Smooth muscle cell (in vitro differentiated cells): ENCODE data around the gene NCOR1. TPM values are rescaled to one million over a fixed set of nuclear protein-coding genes. Genes with fewer than 3 reads are reported as not detected.
"Not testable (repeated sequence)": the region's sequence is repeated elsewhere in the genome, so short reads cannot be mapped to it uniquely, and the experiment has no call there.

Source experiments
- DNase-seq: peaks from one replicate; lab custom pipeline; 2025; ENCODE audit not compliant: unreplicated experiment; lab: John Stamatoyannopoulos, UW
- H2AFZ ChIP-seq: fragments of 200-600 bp; sonication (generic); 2 replicates; pipeline ENCODE4 v1.6.0; 2016; ENCODE audit warnings: antibody characterized with exemption, low read depth, mild to moderate bottlenecking
- H3F3A ChIP-seq: fragments of 200-600 bp; sonication (generic); 2 replicates; pipeline ENCODE4 v1.6.0; 2017; ENCODE audit warnings: antibody characterized with exemption, low read depth
- H3K27ac ChIP-seq: fragments of 200-600 bp; sonication (generic); 2 replicates; pipeline ENCODE4 v1.5.1; 2016; ENCODE audit warnings: low read depth, mild to moderate bottlenecking
- H3K27me3 ChIP-seq: fragments of 200-600 bp; sonication (generic); 2 replicates; pipeline ENCODE4 v1.6.1; 2016; ENCODE audit warnings: low read depth, mild to moderate bottlenecking
- H3K36me3 ChIP-seq: fragments of 200-600 bp; sonication (generic); 2 replicates; pipeline ENCODE4 v1.5.1; 2016; ENCODE audit warnings: low read depth
- H3K4me1 ChIP-seq: fragments of 200-600 bp; sonication (generic); 2 replicates; pipeline ENCODE4 v1.5.1; 2016; ENCODE audit warnings: low read depth
- H3K4me2 ChIP-seq: fragments of 200-600 bp; sonication (generic); 2 replicates; pipeline ENCODE4 v1.6.0; 2016; ENCODE audit warnings: mild to moderate bottlenecking
- H3K4me3 ChIP-seq: fragments of 200-600 bp; sonication (generic); 2 replicates; pipeline ENCODE4 v1.5.1; 2016; ENCODE audit warnings: mild to moderate bottlenecking
- H3K79me2 ChIP-seq: fragments of 200-600 bp; sonication (generic); 2 replicates; pipeline ENCODE4 v1.6.0; 2016; ENCODE audit warnings: low read depth, mild to moderate bottlenecking
- H3K9ac ChIP-seq: fragments of 200-600 bp; sonication (generic); 2 replicates; pipeline ENCODE4 v1.6.0; 2016; ENCODE audit warnings: low read depth
- H3K9me3 ChIP-seq: fragments of 200-600 bp; sonication (generic); replicated peaks from 2 replicates; pipeline ENCODE4 v1.5.1; 2016; ENCODE audit warnings: low read depth
- H4K20me1 ChIP-seq: fragments of 200-600 bp; sonication (generic); 2 replicates; pipeline ENCODE4 v1.6.0; 2016; ENCODE audit warnings: low read depth
- WGBS: methylation state at CpG from one replicate; pipeline ENCODE4 v1.1.7; 2016; ENCODE audit warnings: low lambda C conversion rate; 5-methylcytosine and 5-hydroxymethylcytosine counted together
- polyA plus RNA-seq: library from polyadenylated mRNA; unstranded; fragments of >200 nt; fragmentation: Nextera tagmentation; extraction: Ambion mirVana; gene quantifications from 2 replicates; pipeline ENCODE4 v1.2.1, GENCODE V29; 2016
- total RNA-seq: library from RNA; depleted of rRNA; stranded (reverse); fragments of >200 nt; gene quantifications from 2 replicates; pipeline ENCODE4 v1.2.3, GENCODE V29; 2014
- TF ChIP-seq, protein P1 (sequence below): fragments of 200-600 bp; sonication (generic); IDR thresholded peaks from 2 replicates; pipeline ENCODE4 v1.5.1; 2017; ENCODE audit warnings: borderline replicate concordance, mild to moderate bottlenecking, antibody characterized with exemption; ENCODE audit not compliant: insufficient read depth, poor library complexity, severe bottlenecking

NCOR1 gene
- total and polyA plus RNA-seq, 2 experiments from 2014 or later, result 79.1 to 119 TPM

DNA sequence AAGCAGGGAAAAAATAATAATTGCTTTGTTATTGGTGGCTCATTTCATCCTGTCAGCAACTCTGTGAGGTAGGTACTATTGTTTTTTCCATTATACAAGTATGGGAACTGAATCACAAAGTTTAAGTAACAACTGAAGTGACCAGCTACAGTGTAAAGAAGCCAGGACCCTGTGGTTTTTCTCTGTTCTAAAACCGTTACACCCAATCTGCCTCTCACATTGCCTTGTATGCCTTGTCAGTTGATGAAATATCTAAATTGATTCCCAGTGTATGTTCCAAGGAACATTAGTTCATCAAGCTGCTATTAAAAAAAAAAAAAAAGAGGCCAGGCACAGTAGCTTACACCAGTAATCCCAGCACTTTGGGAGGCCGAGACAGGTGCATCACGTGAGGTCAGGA is 7.1 kb upstream of the NCOR1 start:
- Histone ChIP-seq H3K4me2 (no peak overlapping the region), H3K27me3 (no peaks in the 10 kb centered on the region), H2AFZ (no peak overlapping the region), H3K27ac (no peak overlapping the region), H3K4me1 (peaks cover 9% of the 10 kb centered on the region), H3K79me2 (peaks cover 37% of the 10 kb centered on the region), H3K9ac (no peak overlapping the region), H3F3A (no peaks in the 10 kb centered on the region), H3K4me3 (no peak overlapping the region), H3K36me3 (no peaks in the 10 kb centered on the region), H4K20me1 (peaks cover 4% of the 10 kb centered on the region), H3K9me3 (no peaks in the 10 kb centered on the region)
- no peak for DNase-seq
- WGBS, result 99% methylated on average over 3 of the region's 3 CpGs
- TF ChIP-seq, protein P1, sequence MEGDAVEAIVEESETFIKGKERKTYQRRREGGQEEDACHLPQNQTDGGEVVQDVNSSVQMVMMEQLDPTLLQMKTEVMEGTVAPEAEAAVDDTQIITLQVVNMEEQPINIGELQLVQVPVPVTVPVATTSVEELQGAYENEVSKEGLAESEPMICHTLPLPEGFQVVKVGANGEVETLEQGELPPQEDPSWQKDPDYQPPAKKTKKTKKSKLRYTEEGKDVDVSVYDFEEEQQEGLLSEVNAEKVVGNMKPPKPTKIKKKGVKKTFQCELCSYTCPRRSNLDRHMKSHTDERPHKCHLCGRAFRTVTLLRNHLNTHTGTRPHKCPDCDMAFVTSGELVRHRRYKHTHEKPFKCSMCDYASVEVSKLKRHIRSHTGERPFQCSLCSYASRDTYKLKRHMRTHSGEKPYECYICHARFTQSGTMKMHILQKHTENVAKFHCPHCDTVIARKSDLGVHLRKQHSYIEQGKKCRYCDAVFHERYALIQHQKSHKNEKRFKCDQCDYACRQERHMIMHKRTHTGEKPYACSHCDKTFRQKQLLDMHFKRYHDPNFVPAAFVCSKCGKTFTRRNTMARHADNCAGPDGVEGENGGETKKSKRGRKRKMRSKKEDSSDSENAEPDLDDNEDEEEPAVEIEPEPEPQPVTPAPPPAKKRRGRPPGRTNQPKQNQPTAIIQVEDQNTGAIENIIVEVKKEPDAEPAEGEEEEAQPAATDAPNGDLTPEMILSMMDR, result no peak

DNA sequence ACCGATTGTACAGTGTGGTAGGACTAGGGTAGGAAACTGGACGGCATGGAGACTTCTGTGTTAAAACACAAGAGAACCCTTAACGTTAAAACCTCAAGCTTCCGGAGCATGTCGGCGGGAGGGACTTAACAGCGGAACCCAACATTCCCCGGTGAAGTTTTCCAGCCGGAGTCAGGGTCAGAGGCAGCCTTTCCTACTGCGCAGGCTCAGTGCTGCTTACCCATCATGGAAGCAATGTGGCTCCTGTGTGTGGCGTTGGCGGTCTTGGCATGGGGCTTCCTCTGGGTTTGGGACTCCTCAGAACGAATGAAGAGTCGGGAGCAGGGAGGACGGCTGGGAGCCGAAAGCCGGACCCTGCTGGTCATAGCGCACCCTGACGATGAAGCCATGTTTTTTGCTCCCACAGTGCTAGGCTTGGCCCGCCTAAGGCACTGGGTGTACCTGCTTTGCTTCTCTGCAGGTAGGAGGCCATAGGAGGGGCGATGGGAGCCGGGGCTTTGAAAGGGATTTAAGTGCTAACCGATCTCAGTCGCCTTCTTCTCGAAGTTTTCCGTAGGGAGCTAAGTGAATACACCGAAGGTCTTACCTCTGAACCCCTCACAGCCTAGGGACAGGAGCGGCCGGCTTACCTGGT is 1.8 kb upstream of the NCOR1 start, which contains the start of gene PIGL:
Gene PIGL, plus strand, starts transcription at position 209 of the 634 bp plus-strand sequence. Its CDS starts 17 bp downstream, at position 226.
- WGBS, result under 1% methylated on average over 29 of the region's 29 CpGs

DNA sequence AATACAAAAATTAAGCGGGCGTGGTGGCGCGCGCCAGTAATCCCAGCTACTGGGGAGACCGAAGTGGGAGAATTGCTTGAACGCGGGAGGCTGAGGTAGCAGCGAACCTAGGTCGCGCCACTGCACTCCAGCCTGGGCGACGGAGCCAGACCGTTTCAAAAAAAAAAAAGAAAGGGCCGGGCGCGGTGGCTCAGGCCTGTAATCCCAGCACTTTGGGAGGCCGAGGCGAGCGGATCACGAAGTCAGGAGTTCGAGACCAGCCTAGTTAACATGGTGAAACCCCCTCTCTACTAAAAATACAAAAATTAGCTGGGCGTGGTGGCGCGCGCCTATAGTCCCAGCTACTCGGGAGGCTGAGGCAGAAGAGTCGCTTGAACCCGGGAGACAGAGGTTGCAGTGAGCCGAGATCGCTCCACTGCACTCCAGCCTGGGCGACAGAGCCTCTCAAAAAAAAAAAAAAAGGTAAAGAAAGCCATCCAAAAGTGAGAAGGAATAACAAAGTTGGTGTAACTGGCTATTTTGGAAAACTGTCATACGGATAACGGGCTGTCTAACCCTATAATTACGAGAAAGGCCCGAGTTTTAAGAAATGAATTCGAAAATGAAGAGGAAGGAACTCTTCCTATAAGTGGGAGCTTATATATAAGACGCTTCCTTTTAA is 1.1 kb upstream of the NCOR1 start:
- H3K4me2 ChIP-seq, result peak overlapping the region; percentile 97
- not testable (repeated sequence) for H3K9me3 ChIP-seq, H3F3A ChIP-seq, DNase-seq, H3K36me3 ChIP-seq, H3K9ac ChIP-seq, H3K27me3 ChIP-seq
- H3K4me1 ChIP-seq, result peaks cover 23% of the 10 kb centered on the region
- peaks cover 32% of the 10 kb centered on the region for H4K20me1 ChIP-seq
- peak overlapping the region; percentile 94 for H3K4me3 ChIP-seq
- H3K27ac ChIP-seq, result peak overlapping the region; percentile 85
- peaks cover 67% of the 10 kb centered on the region for H3K79me2 ChIP-seq
- H2AFZ ChIP-seq, result peak overlapping the region; percentile 95
- WGBS, result 85% methylated on average over 35 of the region's 38 CpGs

More for the DNA sequence above, 1.8 kb upstream of the NCOR1 start, which contains the start of gene PIGL:
- Histone ChIP-seq H2AFZ (peak within 1 kb of the TSS; percentile 95), H3K4me3 (peak within 1 kb of the TSS; percentile 94), H3K36me3 (no peaks in the 10 kb centered on the region), H3F3A (no peaks in the 10 kb centered on the region), H3K9ac (peak within 1 kb of the TSS; percentile 94), H3K4me2 (peak within 1 kb of the TSS; percentile 97), H3K27me3 (no peaks in the 10 kb centered on the region), H3K9me3 (no peaks in the 10 kb centered on the region), H3K27ac (peak within 1 kb of the TSS; percentile 85), H3K79me2 (peaks cover 61% of the 10 kb centered on the region), H3K4me1 (peaks cover 23% of the 10 kb centered on the region), H4K20me1 (peaks cover 25% of the 10 kb centered on the region)
- peak; percentile 57 for DNase-seq
- TF ChIP-seq, protein P1, result no peak

DNA sequence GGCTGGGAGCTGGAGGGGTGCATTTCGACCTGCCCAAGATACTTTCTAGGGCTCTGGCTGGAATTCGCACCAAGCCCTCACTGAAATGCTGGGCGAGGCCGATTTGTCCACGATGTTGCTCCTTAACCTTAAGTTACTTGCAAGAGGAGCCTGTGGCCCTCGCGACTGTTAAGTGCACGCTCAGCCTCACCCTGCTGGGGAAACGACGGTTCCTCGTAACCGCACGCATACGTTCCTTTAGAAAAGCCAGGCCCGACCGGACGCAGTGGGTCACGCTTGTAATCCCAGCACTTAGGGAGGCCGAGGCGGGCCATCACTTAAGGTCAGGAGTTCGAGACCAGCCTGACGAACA is 607 bp upstream of the NCOR1 start:
- Histone ChIP-seq H3F3A (no peaks in the 10 kb centered on the region), H3K4me3 (peak overlapping the region; percentile 94), H3K27me3 (no peaks in the 10 kb centered on the region), H4K20me1 (peaks cover 36% of the 10 kb centered on the region), H3K9me3 (no peaks in the 10 kb centered on the region), H3K27ac (peak overlapping the region; percentile 85), H2AFZ (peak overlapping the region; percentile 77), H3K4me2 (peak overlapping the region; percentile 97), H3K36me3 (no peaks in the 10 kb centered on the region), H3K79me2 (peaks cover 72% of the 10 kb centered on the region), H3K9ac (peak overlapping the region; percentile 94), H3K4me1 (peaks cover 23% of the 10 kb centered on the region)
- TF ChIP-seq, protein P1, result no peak
- no peak for DNase-seq
- 31% methylated on average over 22 of the region's 22 CpGs for WGBS
